Measurements from ENCODE around the gene MSI2.

- TF ChIP-seq CTCF (IDR thresholded peaks at IDR 0.05; ENCODE audit: insufficient read depth, low read length, poor library complexity, severe bottlenecking) (no peak), EZH2phosphoT487 (conservative IDR thresholded peaks at IDR 0.05; ENCODE audit: low read length) (no peak)
Observed at GRCh38 chr17:57407287-57408070, 151.2 kb downstream of the MSI2 start.

All from SU-DHL-6 (cell line).